Chondrocyte (in vitro differentiated cells): ENCODE measurements around the gene SYAP1. TPM values are rescaled to one million over a fixed set of nuclear protein-coding genes. Genes with fewer than 3 reads are reported as not detected.
"Not testable (repeated sequence)": the region's sequence is repeated elsewhere in the genome, so short reads cannot be mapped to it uniquely, and the experiment has no call there.

Experiments used
- DNase-seq: peaks from one replicate; pipeline ENCODE4 v3.0.0; 2021; ENCODE audit warnings: mixed read lengths, low spot score
- H3K27ac Mint-ChIP-seq: one replicate; pipeline ENCODE4 v1.8.0; 2021; ENCODE audit warnings: mild to moderate bottlenecking, moderate library complexity, mixed read lengths; ENCODE audit not compliant: unreplicated experiment
- H3K27me3 Mint-ChIP-seq: 2 replicates; pipeline ENCODE4 v1.8.0; 2021; ENCODE audit warnings: low read depth, mixed read lengths
- H3K36me3 Mint-ChIP-seq: 2 replicates; pipeline ENCODE4 v1.8.0; 2021; ENCODE audit warnings: low read depth, mixed read lengths
- H3K4me1 Mint-ChIP-seq: 2 replicates; pipeline ENCODE4 v1.8.0; 2021; ENCODE audit warnings: low read depth, mild to moderate bottlenecking, mixed read lengths
- H3K4me3 Mint-ChIP-seq: one replicate; pipeline ENCODE4 v1.8.0; 2021; ENCODE audit warnings: mild to moderate bottlenecking, moderate library complexity, mixed read lengths; ENCODE audit not compliant: unreplicated experiment
- H3K9me3 Mint-ChIP-seq: 2 replicates; pipeline ENCODE4 v1.8.0; 2021; ENCODE audit warnings: low read depth, mixed read lengths
- CTCF ChIP-seq: fragments of 200-600 bp; sonication (generic); IDR thresholded peaks from 2 replicates; pipeline ENCODE4 v1.5.0; 2021; ENCODE audit warnings: antibody characterized with exemption, mild to moderate bottlenecking, moderate library complexity
- total RNA-seq: library from RNA; stranded (reverse); gene quantifications from 3 replicates; pipeline ENCODE4 v1.2.1, GENCODE V29; 2021

Gene SYAP1
- total RNA-seq, 1 donor from 2014 or later, result 53.3 TPM

GRCh38 chrX:16750136-16750535, 30.7 kb downstream of the SYAP1 start:
- no peaks in the 10 kb centered on the region for H3K4me1 Mint-ChIP-seq
- peaks cover 25% of the 10 kb centered on the region for H3K36me3 Mint-ChIP-seq
- no peak for TF ChIP-seq CTCF
- H3K27me3 Mint-ChIP-seq, result no peaks in the 10 kb centered on the region
- no peak for DNase-seq
- H3K27ac Mint-ChIP-seq, result no peak overlapping the region
- no peaks in the 10 kb centered on the region for H3K9me3 Mint-ChIP-seq
- no peak overlapping the region for H3K4me3 Mint-ChIP-seq

GRCh38 chrX:16754019-16754418, 34.6 kb downstream of the SYAP1 start:
- no peak for DNase-seq
- H3K36me3 Mint-ChIP-seq, result peaks cover 27% of the 10 kb centered on the region
- H3K4me3 Mint-ChIP-seq, result no peak overlapping the region
- no peaks in the 10 kb centered on the region for H3K9me3 Mint-ChIP-seq
- no peaks in the 10 kb centered on the region for H3K4me1 Mint-ChIP-seq
- no peak overlapping the region for H3K27ac Mint-ChIP-seq
- no peaks in the 10 kb centered on the region for H3K27me3 Mint-ChIP-seq
- no peak for TF ChIP-seq CTCF

GRCh38 chrX:16756724-16757123, 37.3 kb downstream of the SYAP1 start:
- DNase-seq, result no peak
- TF ChIP-seq CTCF, result no peak
- Mint-ChIP-seq H3K4me3 (no peak overlapping the region), H3K27ac (no peak overlapping the region), H3K27me3 (no peaks in the 10 kb centered on the region), H3K9me3 (no peaks in the 10 kb centered on the region), H3K4me1 (no peaks in the 10 kb centered on the region), H3K36me3 (peaks cover 38% of the 10 kb centered on the region)

GRCh38 chrX:16761500-16761899, 42.1 kb downstream of the SYAP1 start:
- not testable (repeated sequence) for H3K4me1 Mint-ChIP-seq, H3K9me3 Mint-ChIP-seq, H3K27ac Mint-ChIP-seq

GRCh38 chrX:16762579-16762978, 43.2 kb downstream of the SYAP1 start:
- Mint-ChIP-seq H3K9me3 (no peaks in the 10 kb centered on the region), H3K27ac (no peak overlapping the region), H3K4me3 (no peak overlapping the region), H3K4me1 (no peaks in the 10 kb centered on the region), H3K36me3 (peaks cover 14% of the 10 kb centered on the region), H3K27me3 (no peaks in the 10 kb centered on the region)
- no peak for DNase-seq
- no peak for TF ChIP-seq CTCF

More at GRCh38 chrX:16761500-16761899, 42.1 kb downstream of the SYAP1 start:
- not testable (repeated sequence) for DNase-seq, H3K27me3 Mint-ChIP-seq, H3K4me3 Mint-ChIP-seq
- H3K36me3 Mint-ChIP-seq, result peaks cover 21% of the 10 kb centered on the region

- Mint-ChIP-seq H3K27me3 (no peaks in the 10 kb centered on the region), H3K4me3 (no peak overlapping the region), H3K4me1 (no peaks in the 10 kb centered on the region), H3K9me3 (no peaks in the 10 kb centered on the region), H3K27ac (no peak overlapping the region), H3K36me3 (peaks cover 3% of the 10 kb centered on the region)
- DNase-seq, result no peak
- TF ChIP-seq CTCF, result no peak
Observed at GRCh38 chrX:16765594-16765993, 46.2 kb downstream of the SYAP1 start.
